ENCODE measurements around the gene MAP3K20.
"Not testable (repeated sequence)": the region's sequence is repeated elsewhere in the genome, so short reads cannot be mapped to it uniquely, and the experiment has no call there.

Gene MAP3K20

DNA sequence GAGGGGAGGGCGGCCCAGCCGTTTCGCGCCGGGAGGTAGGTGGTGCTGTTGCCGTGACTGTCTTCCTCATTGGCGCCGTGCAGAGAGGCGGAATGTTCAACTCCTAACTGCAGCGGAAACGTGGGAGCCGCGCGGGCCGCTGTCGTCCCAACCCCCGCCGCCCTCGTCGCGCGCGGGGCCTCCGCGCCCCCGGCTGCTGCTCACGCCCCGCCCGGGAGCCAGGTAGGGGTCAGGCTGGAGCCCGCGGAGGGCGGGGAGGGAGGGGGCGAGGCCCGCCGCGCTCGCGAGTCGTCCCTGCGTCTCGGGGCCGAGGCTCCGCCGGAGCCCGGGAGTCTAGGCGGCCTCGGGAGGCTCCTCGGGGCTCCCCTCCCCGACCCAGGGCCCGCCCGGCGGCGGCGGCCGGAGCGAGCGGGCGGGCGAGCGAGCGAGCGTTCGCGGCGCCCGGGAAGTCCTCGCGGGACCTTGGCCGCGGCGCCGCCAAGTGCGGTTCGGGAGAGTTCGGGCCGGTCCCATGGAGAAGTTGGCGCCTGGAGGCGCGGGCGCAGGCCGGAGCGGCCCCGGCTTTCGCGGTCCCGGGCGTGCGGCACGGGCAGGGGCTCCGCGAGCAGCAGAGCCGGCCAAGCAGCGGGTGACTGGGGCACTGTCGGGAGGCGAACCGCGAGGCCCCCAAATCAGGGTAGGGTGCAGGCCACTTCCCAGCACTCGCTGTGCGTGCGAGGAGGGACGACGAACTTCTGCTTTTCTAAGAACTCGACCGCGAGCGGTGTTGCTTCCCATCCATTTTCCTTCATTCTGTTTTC lies at the start of gene MAP3K20:
MAP3K20 (plus strand) TSS at position 66 of the 800 bp plus-strand sequence. CDS start 15,186 bp downstream, outside the sequence.
- FAIRE-seq = no peak

DNA sequence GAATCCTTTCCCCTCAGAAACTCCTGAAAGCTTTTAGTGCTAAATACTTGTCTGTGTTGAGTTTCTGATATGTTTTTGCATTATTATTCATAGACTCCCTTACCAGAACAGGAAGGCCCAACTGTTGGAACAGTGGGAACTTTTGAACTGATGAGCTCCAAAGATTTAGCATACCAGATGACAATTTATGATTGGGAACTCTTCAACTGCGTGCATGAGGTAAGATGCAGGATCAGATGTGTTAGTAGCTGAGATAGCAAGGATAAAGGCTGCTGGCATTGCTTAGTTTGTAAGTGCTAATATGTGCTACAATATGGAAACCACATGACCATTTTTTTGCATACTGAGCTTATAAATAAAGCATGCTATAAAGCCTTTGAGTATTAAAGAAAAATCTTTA lies 49.2 kb upstream of the MAP3K20 start:
- no peak for FAIRE-seq

DNA sequence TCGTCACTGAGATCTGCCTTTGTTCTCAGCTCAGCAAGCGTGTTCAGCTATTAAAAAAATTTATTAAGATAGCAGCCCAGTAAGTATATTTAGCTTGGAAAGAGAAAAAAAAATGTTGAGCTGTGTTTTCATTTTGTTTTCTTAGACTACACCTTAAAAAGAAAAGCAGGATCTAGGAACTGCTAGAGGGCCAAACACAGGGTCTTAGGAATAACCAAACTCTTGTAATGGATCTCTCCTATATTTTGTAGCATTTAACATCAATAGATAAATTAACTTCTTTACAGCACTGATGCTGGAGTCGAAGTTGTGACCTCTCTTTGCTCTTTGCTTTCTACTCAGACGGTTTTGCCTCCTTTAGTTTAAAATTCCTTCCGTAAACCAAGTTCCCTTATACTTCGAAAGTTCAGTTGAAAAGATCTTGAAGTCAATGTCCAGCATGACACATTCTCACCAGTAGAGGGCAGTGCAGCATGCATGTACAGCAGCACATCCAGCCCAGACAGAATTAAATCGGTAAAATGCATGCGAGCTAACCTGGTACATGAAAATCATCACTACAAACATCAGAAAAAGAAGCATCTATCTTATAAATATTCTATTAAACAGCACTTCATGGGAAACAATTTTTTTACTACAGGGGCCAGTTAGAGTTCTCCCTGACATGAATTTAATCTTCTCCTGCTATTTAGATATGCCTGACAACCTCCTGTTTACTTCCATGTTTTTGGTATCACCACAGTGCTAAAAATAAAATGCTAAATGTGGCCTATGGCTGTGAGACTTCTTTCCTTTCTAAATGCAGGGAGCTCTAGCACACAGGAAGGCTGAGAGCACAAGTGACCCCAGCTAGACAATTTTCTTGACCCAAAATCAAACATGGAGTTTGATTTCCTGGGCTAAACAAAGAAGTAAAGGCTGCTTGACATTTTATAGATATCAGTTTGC lies 48.2 kb upstream of the MAP3K20 start:
- peak; percentile 14 for FAIRE-seq

DNA sequence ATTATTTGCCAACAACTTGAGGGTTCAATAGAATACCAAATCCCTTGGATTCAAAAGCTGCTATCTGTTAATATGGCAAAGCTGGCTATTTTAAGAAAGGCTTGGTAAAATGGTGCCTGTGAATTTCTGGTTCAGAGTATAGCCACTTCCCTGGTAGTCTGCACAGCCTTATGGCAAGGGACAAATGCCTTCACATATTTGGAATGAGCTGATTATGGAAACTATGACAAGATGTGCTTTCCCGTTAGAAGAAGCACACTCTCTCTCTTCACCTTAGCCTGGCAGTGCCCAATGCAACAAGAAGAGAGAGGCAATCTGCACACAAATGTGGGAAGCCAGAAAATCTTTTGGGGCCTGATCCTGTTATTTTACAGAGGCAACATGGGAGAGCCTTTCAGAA lies 47.5 kb upstream of the MAP3K20 start:
- FAIRE-seq = no peak

DNA sequence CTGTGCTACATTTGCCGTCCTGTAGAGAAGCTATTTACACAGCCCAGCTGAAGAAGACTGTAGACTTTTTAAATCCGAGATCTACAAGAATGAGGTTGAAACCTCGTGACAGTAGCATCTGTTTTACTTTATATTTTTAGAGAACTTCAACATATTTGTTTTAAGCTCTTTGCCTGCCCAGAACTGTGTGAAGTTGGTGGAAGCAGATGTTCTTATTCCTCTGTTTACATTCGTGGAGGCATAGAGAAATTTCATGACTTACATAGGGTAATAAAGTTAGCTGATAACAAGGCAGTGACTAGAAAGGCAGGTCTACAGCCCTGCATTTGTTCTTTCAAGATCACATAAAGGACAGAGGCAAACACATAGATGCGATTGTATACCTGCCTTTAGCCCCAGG lies 47.0 kb upstream of the MAP3K20 start:
- FAIRE-seq = no peak

DNA sequence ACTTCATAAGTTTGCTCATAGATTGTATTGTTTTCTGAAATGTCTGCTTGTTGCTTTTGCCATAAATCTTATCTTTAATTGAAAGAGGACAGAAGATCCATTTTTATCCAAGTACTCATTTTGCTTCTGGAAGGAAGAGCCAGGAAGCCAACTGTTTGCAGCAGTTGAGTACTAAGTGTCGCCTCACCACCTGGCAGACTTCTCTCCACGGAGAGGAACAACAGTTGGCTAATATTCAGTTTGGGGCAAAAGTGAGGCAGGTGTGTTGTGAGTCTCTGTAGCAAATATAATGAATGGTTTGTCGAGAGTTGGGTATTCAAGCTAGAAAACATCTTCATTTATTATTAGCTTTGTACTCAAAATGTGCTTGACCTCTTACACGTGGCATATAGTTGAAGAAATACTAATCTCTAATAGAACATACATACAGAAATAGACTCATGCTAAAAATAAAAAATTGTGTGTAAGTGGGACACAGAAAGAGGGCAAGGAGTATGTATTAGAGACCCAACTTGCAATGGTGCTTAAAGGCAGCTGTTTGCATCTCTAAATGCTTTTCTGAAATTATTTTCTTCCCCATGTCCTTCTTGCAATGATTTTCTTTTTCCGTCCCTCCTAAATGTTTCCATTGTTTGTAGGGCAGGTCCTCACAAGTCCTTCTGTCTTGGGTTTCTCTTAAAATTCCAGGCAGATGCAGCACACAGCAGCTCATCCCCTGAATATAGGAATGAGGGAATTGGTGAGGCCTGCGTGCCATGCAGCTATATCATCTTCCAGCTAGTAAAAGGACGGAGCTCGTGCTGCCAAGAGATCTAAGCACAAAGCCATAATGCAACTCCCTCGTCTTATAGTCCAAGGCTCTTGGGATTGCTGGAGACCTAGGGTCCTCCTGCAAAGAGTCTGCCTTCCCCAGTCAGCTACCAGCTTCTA lies 44.8 kb upstream of the MAP3K20 start:
- FAIRE-seq = no peak

GRCh38 chr2:173032032-173032431 lies 43.6 kb upstream of the MAP3K20 start:
- no peak for FAIRE-seq

GRCh38 chr2:173033084-173033483 lies 42.6 kb upstream of the MAP3K20 start:
- no peak for FAIRE-seq

DNA sequence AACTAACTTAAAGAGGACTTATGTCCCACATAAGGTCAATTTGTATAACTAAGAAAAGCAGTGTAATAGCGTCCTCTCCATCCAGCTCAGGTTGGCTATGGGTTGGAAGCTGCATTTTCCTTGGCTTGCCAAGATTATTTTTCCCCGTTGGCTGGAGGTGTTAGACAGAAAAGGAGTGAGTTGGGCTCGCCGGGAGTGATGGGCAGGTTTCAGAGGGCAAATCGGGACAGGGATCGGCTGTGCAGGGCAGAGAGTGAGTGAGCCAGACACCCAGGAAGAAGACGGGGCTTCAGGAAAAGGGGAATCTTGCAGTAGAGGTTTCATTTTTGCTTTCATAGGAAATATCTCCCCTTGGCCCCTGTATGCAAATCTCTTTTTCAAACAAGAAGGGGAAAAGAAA lies 41.5 kb upstream of the MAP3K20 start:
- FAIRE-seq = no peak

GRCh38 chr2:173037245-173038120 lies 38.2 kb upstream of the MAP3K20 start:
- FAIRE-seq = no peak

GRCh38 chr2:173038257-173038656 lies 37.4 kb upstream of the MAP3K20 start:
- not testable (repeated sequence) for FAIRE-seq

DNA sequence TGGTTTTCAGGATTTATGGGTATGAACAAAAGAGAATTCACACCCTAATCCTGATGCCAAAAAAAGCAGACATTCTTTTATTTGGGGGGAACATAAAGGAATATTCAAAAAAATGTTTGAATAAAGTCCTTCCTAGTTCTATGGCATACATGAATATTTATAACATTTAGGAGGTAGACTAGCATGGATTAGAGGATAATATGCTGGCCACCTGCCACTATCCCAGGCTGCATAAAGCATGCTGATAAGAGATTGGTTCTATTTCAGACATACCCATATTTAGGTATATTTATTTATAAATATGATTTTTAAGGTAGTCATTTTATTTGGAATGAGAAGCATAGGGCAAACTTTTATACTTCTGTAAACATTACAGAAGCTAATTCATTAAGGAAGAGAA lies 34.9 kb upstream of the MAP3K20 start:
- FAIRE-seq = no peak

GRCh38 chr2:173043476-173043875 lies 32.2 kb upstream of the MAP3K20 start:
- no peak for FAIRE-seq

- FAIRE-seq = no peak
These were observed 31.6 kb upstream of the MAP3K20 start for GRCh38 chr2:173043897-173044519.

DNA sequence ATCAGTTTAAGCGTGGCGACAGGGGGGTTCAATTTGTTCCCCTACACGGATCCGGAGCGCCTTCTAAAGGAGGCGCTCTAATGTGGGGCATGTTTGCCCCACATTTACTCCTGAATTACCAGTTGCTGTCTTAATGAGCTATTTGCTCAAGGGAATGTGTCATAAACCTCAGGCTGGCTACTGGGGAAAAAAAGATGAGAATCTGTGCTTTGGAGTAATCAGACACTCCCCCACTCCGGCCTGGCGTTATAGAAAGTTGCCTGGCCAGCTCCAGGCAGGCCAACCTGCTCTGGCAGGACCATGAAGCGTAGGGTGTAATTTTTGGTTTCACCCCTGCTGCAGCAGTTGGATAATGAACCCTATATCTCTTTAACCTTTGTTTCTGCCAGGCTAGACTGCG lies 31.0 kb upstream of the MAP3K20 start:
- no peak for FAIRE-seq

DNA sequence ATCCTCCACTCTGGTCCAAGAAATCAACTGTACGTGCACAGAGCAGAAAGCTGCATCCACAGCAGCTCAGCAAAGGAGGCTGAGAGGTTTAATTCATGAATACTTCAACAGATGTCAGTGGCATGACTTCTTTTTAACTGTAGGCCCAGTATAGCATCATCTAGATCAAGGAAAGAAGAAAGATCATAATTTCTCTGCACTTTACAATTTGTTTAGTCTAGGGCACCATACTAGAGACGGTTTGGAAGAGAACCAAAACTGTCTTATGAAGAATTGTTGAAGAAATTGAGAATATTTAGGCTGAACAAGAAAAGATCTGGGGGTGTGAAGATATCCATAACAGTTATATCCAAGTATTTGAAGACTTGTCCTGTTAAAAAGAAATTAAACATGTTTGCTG lies 30.5 kb upstream of the MAP3K20 start:
- no peak for FAIRE-seq

GRCh38 chr2:173048522-173048896 lies 27.1 kb upstream of the MAP3K20 start:
- no peak for FAIRE-seq

GRCh38 chr2:173048897-173049661 lies 26.6 kb upstream of the MAP3K20 start:
- FAIRE-seq = peak; percentile 58

GRCh38 chr2:173049831-173050230 lies 25.8 kb upstream of the MAP3K20 start:
- FAIRE-seq = no peak

- FAIRE-seq = no peak
These were observed 25.0 kb upstream of the MAP3K20 start for GRCh38 chr2:173050684-173051083.

All from colon (tissue), 2 donors.